PC-3 (cell line): ENCODE measurements around the gene FAM81B. TPM values are rescaled to one million over a fixed set of nuclear protein-coding genes. Genes with fewer than 3 reads are reported as not detected.

Experiments used
- ATAC-seq: fragments of 200-7000 bp; cut with Tn5 transposase; 2 replicates; pipeline ENCODE4 v1.9.1; 2020; ENCODE audit warnings: mild to moderate bottlenecking, moderate library complexity
- BruUV-seq: library from RNA; stranded (reverse); fragments of 400-500 nt; replicated peaks from 2 replicates; lab custom pipeline; 2021; lab: Mats Ljungman, UMichigan
- CTCF ChIA-PET: fragments of 300-600 bp; sonication (Branson Sonifier 250); formaldehyde crosslinking; loops from one replicate; lab custom pipeline; 2022; ENCODE audit warnings: antibody characterized with exemption; lab: Charles Lee
- POLR2A ChIA-PET: fragments of 300-600 bp; sonication (Branson Sonifier 250); formaldehyde crosslinking; loops from one replicate; lab custom pipeline; 2022; ENCODE audit warnings: antibody characterized with exemption; ENCODE audit not compliant: unreplicated experiment; lab: Charles Lee
- DNase-seq: peaks from one replicate; pipeline ENCODE4 v3.0.0-alpha.2; 2015
- H2AFZ ChIP-seq: fragments of 300-600 bp; sonication (generic); 2 replicates; pipeline ENCODE4 v1.6.0; 2016; ENCODE audit warnings: antibody characterized with exemption, low read length
- H3F3A ChIP-seq: fragments of 300-600 bp; sonication (generic); one replicate; pipeline ENCODE4 v1.6.0; 2017; ENCODE audit warnings: antibody characterized with exemption, low read length, control low read depth, mild to moderate bottlenecking; ENCODE audit not compliant: unreplicated experiment
- H3K27ac ChIP-seq: fragments of 300-600 bp; sonication (generic); 2 replicates; pipeline ENCODE4 v1.5.1; 2016; ENCODE audit warnings: mild to moderate bottlenecking, low read length
- H3K27me3 ChIP-seq: fragments of 300-600 bp; sonication (generic); 2 replicates; pipeline ENCODE4 v1.6.1; 2016; ENCODE audit warnings: low read length, mixed read lengths
- H3K36me3 ChIP-seq: fragments of 300-600 bp; sonication (generic); 2 replicates; pipeline ENCODE4 v1.6.1; 2016; ENCODE audit warnings: low read depth, mixed run types, low read length, mixed read lengths
- H3K4me1 ChIP-seq: fragments of 300-600 bp; sonication (generic); 2 replicates; pipeline ENCODE4 v1.5.1; 2016; ENCODE audit warnings: low read length; ENCODE audit not compliant: insufficient read depth
- H3K4me2 ChIP-seq: fragments of 300-600 bp; sonication (generic); 2 replicates; pipeline ENCODE4 v1.6.0; 2016; ENCODE audit warnings: low read length
- H3K4me3 ChIP-seq: fragments of 300-600 bp; sonication (generic); 2 replicates; pipeline ENCODE4 v1.5.1; 2016; ENCODE audit warnings: mild to moderate bottlenecking, low read length, mixed read lengths
- H3K79me2 ChIP-seq: fragments of 300-600 bp; sonication (generic); 2 replicates; pipeline ENCODE4 v1.6.1; 2017; ENCODE audit warnings: low read length, mixed read lengths
- H3K9ac ChIP-seq: fragments of 300-600 bp; sonication (generic); 2 replicates; pipeline ENCODE4 v1.6.0; 2016; ENCODE audit warnings: mild to moderate bottlenecking, low read length
- H3K9me2 ChIP-seq: fragments of 300-600 bp; sonication (generic); replicated peaks from 2 replicates; pipeline ENCODE4 v1.6.1; 2016; ENCODE audit warnings: mixed run types, low read length, mixed read lengths
- H3K9me3 ChIP-seq: fragments of 300-600 bp; sonication (generic); 2 replicates; pipeline ENCODE4 v1.6.1; 2016; ENCODE audit warnings: low read length, mixed read lengths
- H4K20me1 ChIP-seq: fragments of 300-600 bp; sonication (generic); 2 replicates; pipeline ENCODE4 v1.6.1; 2016; ENCODE audit warnings: low read length, mixed read lengths
- CTCF ChIP-seq: fragments of 300-600 bp; sonication (generic); conservative IDR thresholded peaks from 2 replicates; pipeline ENCODE4 v1.5.1; 2017; ENCODE audit warnings: antibody characterized with exemption, low read depth, mild to moderate bottlenecking, low read length
- EZH2 ChIP-seq: fragments of 300-600 bp; sonication (generic); IDR thresholded peaks from one replicate; pipeline ENCODE4 v1.6.1; 2017; ENCODE audit warnings: antibody characterized with exemption, mild to moderate bottlenecking, low read length; ENCODE audit not compliant: unreplicated experiment
- EZH2phosphoT487 ChIP-seq: fragments of 300-600 bp; sonication (generic); IDR thresholded peaks from 2 replicates; pipeline ENCODE4 v1.6.1; 2018; ENCODE audit warnings: mild to moderate bottlenecking, antibody characterized with exemption, low read length, borderline replicate concordance
- intact Hi-C: fragments of 100-400 bp; cut with micrococcal nuclease; formaldehyde crosslinking; loops from 2 replicates; pipeline ENCODE4 v1.9.0; 2023
- total RNA-seq: library from RNA; depleted of rRNA; stranded (reverse); fragments of >200 nt; gene quantifications from 2 replicates; pipeline ENCODE4 v1.2.3, GENCODE V29; 2014

Gene FAM81B
- total RNA-seq, 1 experiment from 2014 or later: not detected

- H3K4me2 ChIP-seq: no peak overlapping the region
- POLR2A ChIA-PET: no interaction called here
- H3K27ac ChIP-seq: no peak overlapping the region
- no peaks in the 10 kb centered on the region for H3K4me1 ChIP-seq
- H3K79me2 ChIP-seq: no peaks in the 10 kb centered on the region
- no peak overlapping the region for H3K9ac ChIP-seq
- no peaks in the 10 kb centered on the region for H3K27me3 ChIP-seq
- DNase-seq (no peak), ATAC-seq (no peak)
- intact Hi-C loops: no loop called here
- CTCF ChIA-PET: no interaction called here
- H3F3A ChIP-seq: no peaks in the 10 kb centered on the region
- no peaks in the 10 kb centered on the region for H3K9me2 ChIP-seq
- H2AFZ ChIP-seq: no peak overlapping the region
- no peaks in the 10 kb centered on the region for H3K9me3 ChIP-seq
- TF ChIP-seq EZH2phosphoT487: no peak
- no peak for TF ChIP-seq CTCF
- no peak for TF ChIP-seq EZH2
- no peak overlapping the region for H3K4me3 ChIP-seq
- H3K36me3 ChIP-seq: no peaks in the 10 kb centered on the region
- no peaks in the 10 kb centered on the region for H4K20me1 ChIP-seq
- BruUV-seq: no TSS peak
Measured at GRCh38 chr5:95379133-95379532, 12.0 kb upstream of the FAM81B start.

- H3K4me3 ChIP-seq: no peak overlapping the region
- H3K79me2 ChIP-seq: no peaks in the 10 kb centered on the region
- ATAC-seq (no peak), DNase-seq (no peak)
- no TSS peak for BruUV-seq
- H2AFZ ChIP-seq: no peak overlapping the region
- intact Hi-C loops: no loop called here
- no peaks in the 10 kb centered on the region for H3K27me3 ChIP-seq
- no peaks in the 10 kb centered on the region for H3K36me3 ChIP-seq
- ChIA-PET CTCF (no interaction called here), POLR2A (no interaction called here)
- no peak for TF ChIP-seq EZH2phosphoT487
- TF ChIP-seq CTCF: no peak
- no peak for TF ChIP-seq EZH2
- no peaks in the 10 kb centered on the region for H3F3A ChIP-seq
- no peak overlapping the region for H3K27ac ChIP-seq
- H4K20me1 ChIP-seq: no peaks in the 10 kb centered on the region
- no peaks in the 10 kb centered on the region for H3K9me2 ChIP-seq
- H3K9me3 ChIP-seq: no peaks in the 10 kb centered on the region
- no peak overlapping the region for H3K9ac ChIP-seq
- H3K4me2 ChIP-seq: no peak overlapping the region
- H3K4me1 ChIP-seq: no peaks in the 10 kb centered on the region
Measured at GRCh38 chr5:95380103-95380628, 11.0 kb upstream of the FAM81B start.

- Histone ChIP-seq H3K27me3 (no peaks in the 10 kb centered on the region), H3K9me3 (no peaks in the 10 kb centered on the region), H2AFZ (no peak overlapping the region), H3K9me2 (no peaks in the 10 kb centered on the region), H3K27ac (no peak overlapping the region), H3K9ac (no peak overlapping the region), H3K4me1 (no peaks in the 10 kb centered on the region), H3F3A (no peaks in the 10 kb centered on the region), H3K4me3 (no peak overlapping the region), H4K20me1 (no peaks in the 10 kb centered on the region), H3K36me3 (no peaks in the 10 kb centered on the region), H3K4me2 (no peak overlapping the region), H3K79me2 (no peaks in the 10 kb centered on the region)
- TF ChIP-seq CTCF: no peak
- ATAC-seq (no peak), DNase-seq (no peak)
- ChIA-PET POLR2A (no interaction called here), CTCF (no interaction called here)
- no TSS peak for BruUV-seq
- intact Hi-C loops: no loop called here
Measured at GRCh38 chr5:95382801-95383200, 8.4 kb upstream of the FAM81B start.
